Neural cell (in vitro differentiated cells): ENCODE measurements around the gene RAB3IL1. TPM values are rescaled to one million over a fixed set of nuclear protein-coding genes. Genes with fewer than 3 reads are reported as not detected.

ENCODE experiments used
- H2AFZ ChIP-seq: fragments of 200-600, 300-800 bp; sonication (generic), shearing (Covaris generic); 2 replicates; pipeline ENCODE4 v1.6.0; 2014; ENCODE audit warnings: low read depth, mild to moderate bottlenecking, antibody characterized with exemption, low read length, moderate library complexity
- H3F3A ChIP-seq: fragments of 200-600 bp; shearing (Covaris generic); 2 replicates; pipeline ENCODE4 v1.6.1; 2016; ENCODE audit warnings: mild to moderate bottlenecking, moderate library complexity, mixed read lengths, antibody characterized with exemption, low read length; ENCODE audit not compliant: insufficient read depth, poor library complexity, severe bottlenecking
- H3K27ac ChIP-seq: fragments of 200-600, 300-800 bp; sonication (generic), shearing (Covaris generic); 2 replicates; pipeline ENCODE4 v1.5.1; 2014; ENCODE audit warnings: mild to moderate bottlenecking, low read length, moderate library complexity
- H3K27me3 ChIP-seq: fragments of 300-800, 200-600 bp; sonication (generic), shearing (Covaris generic); 2 replicates; pipeline ENCODE4 v1.6.0; 2014; ENCODE audit warnings: mild to moderate bottlenecking, low read depth, low read length, moderate library complexity; ENCODE audit not compliant: insufficient read depth
- H3K36me3 ChIP-seq: fragments of 300-800, 200-600 bp; sonication (generic), shearing (Covaris generic); 2 replicates; pipeline ENCODE4 v1.5.1; 2014; ENCODE audit warnings: mild to moderate bottlenecking, antibody characterized with exemption, low read length, moderate library complexity; ENCODE audit not compliant: insufficient read depth
- H3K4me2 ChIP-seq: fragments of 300-800, 200-600 bp; sonication (generic), shearing (Covaris generic); 2 replicates; pipeline ENCODE4 v1.6.0; 2014; ENCODE audit warnings: mild to moderate bottlenecking, low read length
- H3K4me3 ChIP-seq: fragments of 300-800, 200-600 bp; sonication (generic), shearing (Covaris generic); 2 replicates; pipeline ENCODE4 v1.5.1; 2014; ENCODE audit warnings: mild to moderate bottlenecking, low read length, moderate library complexity
- H3K79me2 ChIP-seq: fragments of 200-600 bp; shearing (Covaris generic); replicated peaks from 2 replicates; pipeline ENCODE4 v1.6.0; 2014; ENCODE audit warnings: mild to moderate bottlenecking, low read length, moderate library complexity; ENCODE audit not compliant: insufficient read depth
- H3K9ac ChIP-seq: fragments of 300-800, 200-600 bp; sonication (generic), shearing (Covaris generic); 2 replicates; pipeline ENCODE4 v1.6.1; 2016; ENCODE audit warnings: mild to moderate bottlenecking, low read length, mixed read lengths
- H3K9me2 ChIP-seq: fragments of 200-600 bp; shearing (Covaris generic); 2 replicates; pipeline ENCODE4 v1.6.1; 2016; ENCODE audit warnings: mild to moderate bottlenecking, low read length, mixed read lengths; ENCODE audit not compliant: insufficient read depth
- H3K9me3 ChIP-seq: fragments of 200-600, 300-800 bp; sonication (generic), shearing (Covaris generic); 2 replicates; pipeline ENCODE4 v1.6.1; 2016; ENCODE audit warnings: mild to moderate bottlenecking, mixed run types, low read length, moderate library complexity, mixed read lengths
- H4K20me1 ChIP-seq: fragments of 200-600 bp; shearing (Covaris generic); 2 replicates; pipeline ENCODE4 v1.6.1; 2016; ENCODE audit warnings: mild to moderate bottlenecking, mixed run types; ENCODE audit not compliant: insufficient read depth
- EP300 ChIP-seq: fragments of 450-650 bp; conservative IDR thresholded peaks from 2 replicates; pipeline ENCODE4 v1.6.1; 2014; ENCODE audit warnings: antibody characterized with exemption, mild to moderate bottlenecking, moderate library complexity; ENCODE audit not compliant: poor library complexity, severe bottlenecking
- EZH2 ChIP-seq: fragments of 200-600, 300-800 bp; shearing (Covaris generic), sonication (generic); IDR thresholded peaks from 2 replicates; pipeline ENCODE4 v1.6.1; 2014; ENCODE audit warnings: antibody characterized with exemption, low read length, borderline replicate concordance, mild to moderate bottlenecking; ENCODE audit not compliant: insufficient read depth, poor library complexity, severe bottlenecking
- MXI1 ChIP-seq: fragments of 450-650 bp; conservative IDR thresholded peaks from 2 replicates; pipeline ENCODE4 v1.6.1; 2014; ENCODE audit warnings: antibody characterized with exemption, mild to moderate bottlenecking; ENCODE audit not compliant: poor library complexity, severe bottlenecking
- POLR2AphosphoS5 ChIP-seq: IDR thresholded peaks from 2 replicates; pipeline ENCODE4 v1.6.1; 2012
- RAD21 ChIP-seq: fragments of 450-650 bp; conservative IDR thresholded peaks from 2 replicates; pipeline ENCODE4 v1.6.1; 2014; ENCODE audit warnings: antibody characterized with exemption, mild to moderate bottlenecking, moderate library complexity
- REST ChIP-seq: IDR thresholded peaks from 2 replicates; pipeline ENCODE4 v1.6.1; 2012; ENCODE audit warnings: borderline replicate concordance
- SMC3 ChIP-seq: fragments of 450-650 bp; conservative IDR thresholded peaks from 2 replicates; pipeline ENCODE4 v1.6.1; 2014; ENCODE audit warnings: antibody characterized with exemption, mild to moderate bottlenecking, moderate library complexity; ENCODE audit not compliant: poor library complexity
- TAF1 ChIP-seq: IDR thresholded peaks from 2 replicates; pipeline ENCODE4 v1.6.1; 2012; ENCODE audit warnings: low read depth
- polyA plus RNA-seq: library from polyadenylated mRNA; depleted of rRNA; stranded (reverse); fragments of >200 nt; gene quantifications from 2 replicates; pipeline ENCODE4 v1.2.3, GENCODE V29; 2014
- TF ChIP-seq, protein P1 (sequence below): fragments of 450-650 bp; IDR thresholded peaks from 2 replicates; pipeline ENCODE4 v1.5.1; 2014; ENCODE audit warnings: antibody characterized with exemption, mild to moderate bottlenecking, moderate library complexity; ENCODE audit not compliant: poor library complexity, severe bottlenecking

RAB3IL1 gene
- polyA plus RNA-seq, 1 donor from 2014 or later = 1.6 TPM

- Histone ChIP-seq H3K4me2 (no peak overlapping the region), H3F3A (no peaks in the 10 kb centered on the region), H3K9me2 (no peaks in the 10 kb centered on the region), H4K20me1 (no peaks in the 10 kb centered on the region), H3K4me3 (no peak overlapping the region), H3K79me2 (no peaks in the 10 kb centered on the region), H3K27me3 (peaks cover 10% of the 10 kb centered on the region), H2AFZ (no peak overlapping the region), H3K27ac (no peak overlapping the region), H3K9me3 (no peaks in the 10 kb centered on the region), H3K9ac (no peak overlapping the region), H3K36me3 (no peaks in the 10 kb centered on the region)
- TF ChIP-seq POLR2AphosphoS5 (no peak), EZH2 (no peak), REST (no peak), TAF1 (no peak), RAD21 (no peak), EP300 (no peak), MXI1 (no peak), SMC3 (no peak)
- TF ChIP-seq, protein P1, sequence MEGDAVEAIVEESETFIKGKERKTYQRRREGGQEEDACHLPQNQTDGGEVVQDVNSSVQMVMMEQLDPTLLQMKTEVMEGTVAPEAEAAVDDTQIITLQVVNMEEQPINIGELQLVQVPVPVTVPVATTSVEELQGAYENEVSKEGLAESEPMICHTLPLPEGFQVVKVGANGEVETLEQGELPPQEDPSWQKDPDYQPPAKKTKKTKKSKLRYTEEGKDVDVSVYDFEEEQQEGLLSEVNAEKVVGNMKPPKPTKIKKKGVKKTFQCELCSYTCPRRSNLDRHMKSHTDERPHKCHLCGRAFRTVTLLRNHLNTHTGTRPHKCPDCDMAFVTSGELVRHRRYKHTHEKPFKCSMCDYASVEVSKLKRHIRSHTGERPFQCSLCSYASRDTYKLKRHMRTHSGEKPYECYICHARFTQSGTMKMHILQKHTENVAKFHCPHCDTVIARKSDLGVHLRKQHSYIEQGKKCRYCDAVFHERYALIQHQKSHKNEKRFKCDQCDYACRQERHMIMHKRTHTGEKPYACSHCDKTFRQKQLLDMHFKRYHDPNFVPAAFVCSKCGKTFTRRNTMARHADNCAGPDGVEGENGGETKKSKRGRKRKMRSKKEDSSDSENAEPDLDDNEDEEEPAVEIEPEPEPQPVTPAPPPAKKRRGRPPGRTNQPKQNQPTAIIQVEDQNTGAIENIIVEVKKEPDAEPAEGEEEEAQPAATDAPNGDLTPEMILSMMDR = no peak
These were observed 27.5 kb downstream of the RAB3IL1 start for GRCh38 chr11:61889831-61890230.

DNA sequence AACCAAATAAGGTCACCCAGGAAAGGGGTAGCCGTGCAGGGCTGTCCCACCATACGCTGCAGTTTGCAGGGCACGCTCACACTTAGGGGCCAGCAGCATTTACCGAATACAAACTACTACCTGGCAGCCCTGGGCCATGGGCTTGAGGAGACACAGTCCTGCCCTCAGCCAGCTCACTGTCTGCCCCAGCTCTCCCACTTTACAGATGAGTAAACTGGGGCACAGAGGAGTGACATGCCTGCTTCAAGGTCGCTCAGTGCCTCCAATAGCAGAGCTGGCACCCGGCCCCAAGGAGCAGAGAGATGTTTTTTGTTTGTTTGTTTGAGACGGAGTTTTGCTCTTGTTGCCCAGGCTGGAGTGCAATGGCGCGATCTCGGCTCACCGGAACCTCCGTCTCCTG lies 28.8 kb downstream of the RAB3IL1 start:
- no peaks in the 10 kb centered on the region for H3F3A ChIP-seq
- H3K4me2 ChIP-seq = no peak overlapping the region
- H4K20me1 ChIP-seq = no peaks in the 10 kb centered on the region
- TF ChIP-seq, protein P1 = no peak
- TF ChIP-seq EZH2 (no peak), REST (no peak), EP300 (no peak), MXI1 (no peak), TAF1 (no peak), SMC3 (no peak), RAD21 (no peak), POLR2AphosphoS5 (no peak)
- H3K9ac ChIP-seq = no peak overlapping the region
- no peaks in the 10 kb centered on the region for H3K79me2 ChIP-seq
- H2AFZ ChIP-seq = no peak overlapping the region
- H3K4me3 ChIP-seq = no peak overlapping the region
- H3K9me3 ChIP-seq = no peaks in the 10 kb centered on the region
- H3K27ac ChIP-seq = no peak overlapping the region
- H3K9me2 ChIP-seq = no peaks in the 10 kb centered on the region
- no peaks in the 10 kb centered on the region for H3K36me3 ChIP-seq
- peaks cover 10% of the 10 kb centered on the region for H3K27me3 ChIP-seq
